ENCODE measurements around the gene CSGALNACT2.
"Not testable (repeated sequence)": the region's sequence is repeated elsewhere in the genome, so short reads cannot be mapped to it uniquely, and the experiment has no call there.

CSGALNACT2 gene

DNA sequence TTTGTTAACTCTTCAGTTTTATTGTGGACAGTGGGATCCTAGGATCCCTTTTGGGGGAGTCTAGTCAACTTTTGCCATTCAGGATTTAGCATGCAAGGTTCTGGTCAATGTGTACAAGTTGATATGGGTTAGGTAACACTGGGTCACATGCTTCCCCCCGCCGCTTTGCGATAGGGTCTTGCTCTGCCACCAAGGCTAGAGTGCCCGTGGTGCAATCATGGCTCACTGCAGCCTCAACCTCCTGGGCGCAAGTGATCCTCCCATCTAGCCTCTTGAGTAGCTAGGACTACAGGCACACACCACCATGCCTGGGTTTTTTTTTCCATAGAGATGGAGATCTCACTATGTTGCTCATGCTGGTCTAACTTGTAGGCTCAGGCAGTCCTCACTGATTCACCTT is 3.2 kb upstream of the CSGALNACT2 start:
- H3K4me3 ChIP-seq (ENCODE audit: low read length): no peak overlapping the region

GRCh38 chr10:43135656-43136055 is 2.6 kb upstream of the CSGALNACT2 start:
- no peak overlapping the region for H3K4me3 ChIP-seq (ENCODE audit: low read length)
- no peak for TF ChIP-seq ZNF274 (IDR thresholded peaks at IDR 0.05; ENCODE audit: low read depth, low read length)

More for the DNA sequence above, 3.2 kb upstream of the CSGALNACT2 start:
- TF ChIP-seq ZNF274 (IDR thresholded peaks at IDR 0.05; ENCODE audit: low read depth, low read length): no peak

DNA sequence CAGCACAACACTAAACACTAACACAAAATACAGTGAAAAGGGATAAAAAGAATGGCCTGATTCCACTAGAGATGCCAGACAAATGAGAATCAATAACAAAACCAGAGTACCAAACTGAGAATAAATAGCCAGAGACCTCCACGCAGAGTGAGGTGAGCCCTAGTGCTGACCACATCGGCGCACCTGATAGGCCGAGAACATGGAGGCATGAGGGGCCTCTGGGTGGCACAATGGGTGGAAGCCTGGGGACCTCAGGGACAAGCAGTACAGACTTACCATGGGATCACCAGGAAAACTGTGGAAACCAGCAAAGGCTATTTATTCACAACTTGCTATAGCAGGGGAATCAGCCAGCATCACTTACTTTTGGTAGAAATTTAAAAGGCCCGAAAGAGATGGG is 1.8 kb upstream of the CSGALNACT2 start:
- TF ChIP-seq ZNF274 (IDR thresholded peaks at IDR 0.05; ENCODE audit: low read depth, low read length): no peak
- H3K4me3 ChIP-seq (ENCODE audit: low read length): no peak overlapping the region

GRCh38 chr10:43136995-43137716 is 1.1 kb upstream of the CSGALNACT2 start:
- H3K4me3 ChIP-seq (ENCODE audit: low read length): peak overlapping the region; percentile 75; the same call in 1 of the 2 replicates
- TF ChIP-seq ZNF274 (IDR thresholded peaks at IDR 0.05; ENCODE audit: low read depth, low read length): no peak

- peak overlapping the region; percentile 75 for H3K4me3 ChIP-seq (ENCODE audit: low read length)
- no peak for TF ChIP-seq ZNF274 (IDR thresholded peaks at IDR 0.05; ENCODE audit: low read depth, low read length)
These were observed 576 bp upstream of the CSGALNACT2 start for GRCh38 chr10:43137717-43138020.

DNA sequence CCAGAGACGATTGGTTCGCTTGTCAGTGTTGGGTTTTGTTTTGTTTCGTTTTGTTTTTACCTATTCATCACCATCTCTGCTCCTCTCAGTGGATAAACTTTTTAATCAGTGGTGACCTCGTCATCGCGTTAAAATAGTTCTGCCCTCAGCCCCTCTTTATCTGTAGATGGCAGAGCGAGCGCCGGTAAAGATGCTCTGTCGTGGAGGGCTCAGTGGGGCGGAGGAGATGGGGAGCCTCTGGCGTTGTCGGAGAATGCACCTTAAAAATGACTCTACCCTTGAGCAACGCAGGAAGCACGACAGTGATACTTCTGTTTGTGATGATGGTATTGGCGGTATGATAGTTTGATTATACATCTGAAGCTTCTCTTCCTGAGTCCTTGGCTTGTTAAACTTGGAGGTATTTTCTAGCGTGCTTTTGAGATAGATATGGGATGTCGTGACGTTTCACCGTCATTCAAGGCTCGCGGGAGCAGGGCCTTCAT is 554 bp downstream of the CSGALNACT2 start:
- no peak for TF ChIP-seq ZNF274 (IDR thresholded peaks at IDR 0.05; ENCODE audit: low read depth, low read length)
- H3K4me3 ChIP-seq (ENCODE audit: low read length): peak overlapping the region; percentile 75

DNA sequence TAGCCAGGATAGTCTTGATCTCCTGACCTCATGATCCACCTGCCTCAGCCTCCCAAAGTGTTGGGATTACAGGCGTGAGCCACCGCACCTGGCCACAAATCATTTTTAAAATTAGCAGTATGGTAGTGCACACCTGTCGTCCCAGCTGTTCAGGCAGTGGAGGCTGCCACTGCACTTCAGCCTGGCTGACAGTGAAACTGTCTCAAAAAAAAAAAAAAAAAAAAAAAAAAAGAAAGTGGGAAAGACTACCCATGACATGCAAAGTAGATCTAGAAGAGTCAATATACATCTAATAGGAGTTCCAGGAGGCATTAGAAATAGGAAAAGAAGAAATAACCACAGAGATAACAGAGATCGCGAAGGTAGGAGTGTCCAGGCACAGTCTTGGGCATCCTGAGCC is 3.2 kb downstream of the CSGALNACT2 start:
- no peak overlapping the region for H3K4me3 ChIP-seq (ENCODE audit: low read length)
- TF ChIP-seq ZNF274 (IDR thresholded peaks at IDR 0.05; ENCODE audit: low read depth, low read length): no peak

- no peak for TF ChIP-seq ZNF274 (IDR thresholded peaks at IDR 0.05; ENCODE audit: low read depth, low read length)
- H3K4me3 ChIP-seq (ENCODE audit: low read length): no peak overlapping the region
These were observed 7.1 kb downstream of the CSGALNACT2 start for GRCh38 chr10:43145311-43145710.

GRCh38 chr10:43145936-43146335 is 7.7 kb downstream of the CSGALNACT2 start:
- not testable (repeated sequence) for H3K4me3 ChIP-seq (ENCODE audit: low read length)

DNA sequence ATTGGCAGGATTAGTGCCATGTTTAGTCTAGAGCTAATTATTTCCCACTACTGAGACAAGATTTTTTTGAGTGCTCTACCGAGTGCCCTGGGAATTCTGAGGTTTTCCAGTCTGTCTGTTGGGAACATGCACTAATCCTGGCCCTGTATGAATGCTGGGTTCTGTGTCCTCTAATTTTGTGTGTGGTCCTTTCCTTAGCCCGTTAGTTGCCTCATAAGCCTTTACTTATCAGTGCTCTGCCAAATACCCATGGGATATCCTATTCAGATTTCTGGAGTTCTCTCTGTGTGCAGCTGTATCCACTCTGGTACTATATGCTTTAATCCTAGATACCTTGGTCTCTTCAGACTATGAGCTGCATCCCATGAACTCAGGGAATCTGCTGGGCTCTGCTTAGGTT is 13.1 kb downstream of the CSGALNACT2 start:
- TF ChIP-seq ZNF274 (IDR thresholded peaks at IDR 0.05; ENCODE audit: low read depth, low read length): no peak
- H3K4me3 ChIP-seq (ENCODE audit: low read length): no peak overlapping the region

- no peak for TF ChIP-seq ZNF274 (IDR thresholded peaks at IDR 0.05; ENCODE audit: low read depth, low read length)
- H3K4me3 ChIP-seq (ENCODE audit: low read length): no peak overlapping the region
These were observed 15.7 kb downstream of the CSGALNACT2 start for GRCh38 chr10:43153901-43154300.

DNA sequence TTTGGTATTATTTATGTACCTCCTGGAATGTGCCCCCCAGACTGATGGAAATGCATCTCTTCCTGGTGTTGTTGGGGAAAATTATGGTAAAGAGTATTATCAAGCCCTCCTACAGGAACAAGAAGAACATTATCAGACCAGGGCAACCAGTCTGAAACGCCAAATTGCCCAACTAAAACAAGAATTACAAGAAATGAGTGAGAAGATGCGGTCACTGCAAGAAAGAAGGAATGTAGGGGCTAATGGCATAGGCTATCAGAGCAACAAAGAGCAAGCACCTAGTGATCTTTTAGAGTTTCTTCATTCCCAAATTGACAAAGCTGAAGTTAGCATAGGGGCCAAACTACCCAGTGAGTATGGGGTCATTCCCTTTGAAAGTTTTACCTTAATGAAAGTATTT is 17.0 kb downstream of the CSGALNACT2 start:
- no peak for TF ChIP-seq ZNF274 (IDR thresholded peaks at IDR 0.05; ENCODE audit: low read depth, low read length)
- no peak overlapping the region for H3K4me3 ChIP-seq (ENCODE audit: low read length)

GRCh38 chr10:43155741-43156140 is 17.5 kb downstream of the CSGALNACT2 start:
- TF ChIP-seq ZNF274 (IDR thresholded peaks at IDR 0.05; ENCODE audit: low read depth, low read length): no peak
- H3K4me3 ChIP-seq (ENCODE audit: low read length): no peak overlapping the region

GRCh38 chr10:43156590-43157341 is 18.5 kb downstream of the CSGALNACT2 start:
- no peak for TF ChIP-seq ZNF274 (IDR thresholded peaks at IDR 0.05; ENCODE audit: low read depth, low read length)
- no peak overlapping the region for H3K4me3 ChIP-seq (ENCODE audit: low read length)

GRCh38 chr10:43158636-43159035 is 20.4 kb downstream of the CSGALNACT2 start:
- no peak overlapping the region for H3K4me3 ChIP-seq (ENCODE audit: low read length)
- no peak for TF ChIP-seq ZNF274 (IDR thresholded peaks at IDR 0.05; ENCODE audit: low read depth, low read length)

Measured in GM08714 (cell line).